HG03378 (cell line): ENCODE results near the gene DHH.

Experiments used
- ATAC-seq: cut with Tn5 transposase; IDR thresholded peaks from one replicate; pipeline ENCODE4 v1.9.1; 2021; ENCODE audit warnings: mild to moderate bottlenecking, moderate library complexity; ENCODE audit not compliant: unreplicated experiment

The DHH gene

DNA sequence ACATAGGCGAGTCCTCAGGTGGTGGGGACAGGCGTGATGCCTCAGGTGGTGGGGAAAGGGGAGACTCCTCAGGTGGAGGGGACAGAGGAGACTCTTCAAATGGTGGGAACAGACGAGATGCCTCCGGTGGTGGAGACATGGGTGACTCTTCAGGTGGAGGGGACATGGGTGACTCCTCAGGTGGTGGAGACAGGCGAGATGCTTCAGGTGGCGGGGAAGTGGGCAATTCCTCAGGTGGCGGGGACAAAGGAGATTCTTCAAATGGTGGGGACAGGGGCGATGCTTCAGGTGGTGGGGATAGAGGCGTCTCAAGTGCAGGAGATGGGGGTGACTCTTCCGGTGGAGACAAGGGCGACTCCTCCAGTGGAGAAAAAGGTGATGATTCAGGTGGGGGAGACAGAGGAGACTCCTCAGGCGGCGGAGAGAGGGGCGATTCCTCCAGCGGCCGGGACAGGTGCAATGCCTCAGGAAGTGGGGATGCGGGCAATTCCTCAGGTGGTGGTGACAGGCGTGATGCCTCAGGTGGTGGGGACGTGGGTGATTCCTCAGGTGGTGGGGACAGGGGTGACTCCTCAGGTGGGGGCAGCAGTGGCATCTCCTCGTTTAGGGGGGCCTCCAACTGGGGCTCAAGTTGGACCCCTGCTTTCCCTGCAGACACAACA is 42.7 kb downstream of the DHH start:
- ATAC-seq = no peak

DNA sequence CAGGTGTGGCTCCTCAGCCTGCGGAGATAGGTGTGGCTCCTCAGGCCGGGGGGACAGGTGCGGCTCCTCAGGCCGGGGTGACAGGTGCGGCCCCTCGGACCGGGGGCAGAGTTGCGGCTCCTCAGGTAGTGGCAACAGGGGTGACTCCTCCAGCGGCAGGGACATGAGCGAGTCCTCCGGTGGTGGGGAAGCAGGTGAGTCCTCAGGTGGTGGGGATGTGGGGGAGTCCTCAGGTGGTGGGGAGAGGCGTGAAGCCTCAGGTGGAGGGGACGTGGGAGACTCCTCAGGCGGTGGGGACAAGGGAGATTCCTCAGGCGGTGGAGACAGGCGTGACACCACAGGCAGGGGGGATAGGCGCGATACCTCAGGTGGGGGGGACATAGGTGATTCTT is 43.2 kb downstream of the DHH start:
- no peak for ATAC-seq

DNA sequence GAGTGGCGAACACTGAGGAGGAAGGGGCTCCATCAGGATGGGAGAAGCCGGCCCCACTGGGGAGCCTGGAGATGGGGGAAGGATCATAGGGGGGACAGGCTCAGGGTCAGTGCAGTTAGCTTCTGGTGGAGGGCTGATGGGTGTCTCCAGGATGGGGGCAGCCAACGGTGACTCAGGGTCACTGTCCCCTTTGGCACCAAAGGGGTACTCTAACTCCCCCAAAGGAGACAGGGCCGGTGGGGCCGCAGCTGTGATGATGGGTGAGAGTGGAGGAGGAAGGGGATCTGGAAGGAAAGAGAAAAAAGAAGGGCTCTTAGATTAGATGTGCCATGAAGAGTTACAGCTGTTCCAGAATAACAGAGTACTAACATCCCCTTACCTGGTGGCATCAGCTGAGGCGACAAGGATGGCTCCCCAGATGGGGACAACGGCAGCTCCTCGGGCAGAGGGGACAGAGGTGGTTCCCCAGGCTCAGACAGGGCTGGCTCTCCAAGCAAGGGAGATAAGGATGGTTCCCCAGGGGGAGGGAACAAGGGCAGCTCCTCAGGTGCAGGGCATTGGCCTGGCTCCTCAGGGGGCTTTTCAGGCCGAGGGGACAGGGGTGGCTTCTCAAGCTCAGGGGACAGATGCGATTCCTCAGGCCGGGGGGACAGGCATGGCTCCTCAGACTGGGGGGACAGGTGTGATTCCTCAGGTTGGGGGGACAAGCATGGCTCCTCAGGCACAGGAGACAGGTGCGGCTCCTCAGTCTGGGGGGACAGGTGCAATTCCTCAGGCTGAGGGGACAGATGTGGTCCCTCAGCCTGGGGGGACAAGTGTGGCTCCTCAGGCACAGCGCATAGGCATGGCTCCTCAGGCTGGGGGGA is 43.9 kb downstream of the DHH start:
- no peak for ATAC-seq

DNA sequence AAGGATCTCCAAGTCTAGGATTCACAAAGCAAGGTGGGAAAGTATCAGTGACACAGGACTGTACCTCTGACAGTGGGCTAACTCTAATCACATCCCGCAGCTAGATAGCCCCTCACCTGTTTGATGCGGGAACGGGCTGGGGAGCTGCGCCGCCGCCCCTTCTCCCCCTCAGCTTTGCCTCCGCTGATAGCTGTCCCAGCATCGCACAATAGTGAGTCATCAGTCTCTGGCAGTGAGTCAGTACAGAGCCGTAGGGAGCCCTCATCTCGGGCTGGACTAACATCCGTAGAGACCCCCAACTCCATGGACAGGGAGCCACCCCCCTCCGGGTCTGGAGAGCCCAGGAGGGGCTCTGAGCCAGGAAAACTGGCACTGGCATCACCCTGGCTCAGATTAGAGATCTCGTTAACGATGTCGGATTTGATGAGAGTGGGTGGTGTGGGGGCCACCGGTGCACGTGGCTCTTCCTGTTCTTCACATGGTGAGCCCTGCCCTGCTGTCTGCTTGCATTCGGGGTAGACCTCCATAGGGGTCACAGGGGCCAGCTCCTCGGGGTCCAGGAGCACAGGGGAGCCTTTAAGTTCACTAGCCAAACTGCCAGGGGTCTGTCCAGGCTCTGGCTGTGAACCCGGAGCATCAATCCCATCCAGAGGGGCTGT is 44.9 kb downstream of the DHH start:
- no peak for ATAC-seq

DNA sequence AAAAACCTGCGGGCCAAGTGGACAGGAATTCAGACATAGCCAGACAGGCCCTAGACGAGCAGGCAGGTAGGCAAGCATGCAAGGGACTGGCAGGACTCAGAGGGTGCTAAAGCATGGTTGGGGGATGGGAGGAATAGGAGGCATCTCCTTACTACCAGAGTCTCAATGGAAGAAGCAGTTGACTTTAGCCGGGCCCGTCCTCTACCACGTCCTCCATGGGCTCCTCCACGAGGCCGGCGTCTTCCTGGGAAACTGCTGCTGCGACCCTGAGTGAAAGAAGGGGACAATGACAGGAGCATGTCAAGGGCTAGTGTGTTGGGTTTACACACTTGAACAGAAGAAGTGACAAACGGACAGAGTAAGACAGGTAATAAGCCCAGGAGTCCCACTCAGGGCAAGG is 45.6 kb downstream of the DHH start:
- ATAC-seq = no peak

DNA sequence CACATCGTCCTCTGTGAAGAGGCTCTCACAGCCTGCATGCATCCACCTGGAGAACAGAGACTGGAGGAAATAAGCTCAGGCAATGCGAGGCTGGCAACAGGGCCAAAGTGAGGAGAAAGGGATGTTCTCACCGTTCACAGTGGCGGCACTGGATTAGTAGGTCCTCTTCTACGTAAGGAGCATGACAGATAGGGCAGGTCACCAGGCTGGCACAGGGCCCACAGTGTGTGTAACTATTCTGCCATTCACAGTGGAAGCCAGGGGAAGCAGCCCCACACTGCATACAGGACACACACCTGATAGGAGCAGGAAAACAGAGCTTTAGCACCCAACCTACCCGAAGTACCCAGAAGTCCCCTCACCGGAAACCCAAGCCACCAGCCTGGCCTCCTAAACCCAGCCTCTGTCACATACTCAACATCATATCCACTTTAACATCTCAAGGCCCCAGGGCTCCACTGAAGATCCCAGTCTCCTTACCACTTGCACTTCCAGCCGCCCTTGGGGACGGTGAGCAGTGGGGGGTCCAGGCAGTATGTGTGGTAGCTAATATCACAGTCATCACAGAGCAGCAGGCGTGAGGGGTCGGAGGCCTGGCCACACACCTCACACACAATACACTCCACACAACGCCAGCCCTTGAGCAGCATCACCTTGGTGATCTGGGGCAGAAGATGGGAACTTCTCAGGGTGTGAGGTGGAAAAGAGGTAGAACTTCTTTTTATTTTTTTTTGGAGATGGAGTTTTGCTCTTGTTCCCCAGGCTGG is 48.3 kb downstream of the DHH start:
- ATAC-seq = no peak

DNA sequence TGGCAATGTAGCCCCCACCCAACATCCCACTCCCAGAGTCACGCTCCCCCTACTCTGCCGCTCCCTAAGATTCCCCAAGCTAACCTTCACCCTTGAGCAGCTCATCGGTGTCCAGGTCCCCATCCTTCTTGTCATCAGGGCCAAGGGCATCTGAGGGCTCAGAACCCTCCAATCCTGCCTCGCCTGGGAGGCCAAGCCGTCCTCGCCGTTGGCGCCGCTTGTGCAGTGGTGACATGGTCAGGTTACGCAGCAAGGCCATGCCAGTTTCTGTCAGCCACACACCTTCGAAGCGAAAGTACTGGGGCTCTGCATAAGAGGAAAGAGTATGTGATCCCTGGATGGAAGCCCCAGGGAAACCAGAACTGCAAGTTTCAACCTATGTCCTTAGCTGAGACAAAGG is 49.9 kb downstream of the DHH start:
- no peak for ATAC-seq

DNA sequence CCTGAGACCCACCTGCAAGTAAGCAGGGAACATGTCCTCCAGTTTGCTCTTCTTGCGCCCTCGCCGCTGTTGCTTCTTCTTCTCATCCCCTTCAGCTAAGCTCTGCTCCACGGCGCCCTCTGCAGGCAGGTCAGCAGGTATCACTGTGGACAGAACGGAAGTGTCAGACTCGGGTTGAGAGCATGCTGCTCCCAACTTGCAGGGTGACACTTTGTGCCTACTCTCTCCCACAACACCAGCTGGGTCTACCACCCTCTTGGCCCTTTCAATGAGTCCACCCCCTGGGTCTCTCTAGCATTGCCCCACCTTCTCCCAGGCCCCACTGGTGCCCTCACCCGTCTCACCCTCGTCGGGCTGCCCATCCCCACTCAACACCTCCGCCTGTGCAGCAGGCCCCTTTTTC is 50.7 kb downstream of the DHH start:
- no peak for ATAC-seq

DNA sequence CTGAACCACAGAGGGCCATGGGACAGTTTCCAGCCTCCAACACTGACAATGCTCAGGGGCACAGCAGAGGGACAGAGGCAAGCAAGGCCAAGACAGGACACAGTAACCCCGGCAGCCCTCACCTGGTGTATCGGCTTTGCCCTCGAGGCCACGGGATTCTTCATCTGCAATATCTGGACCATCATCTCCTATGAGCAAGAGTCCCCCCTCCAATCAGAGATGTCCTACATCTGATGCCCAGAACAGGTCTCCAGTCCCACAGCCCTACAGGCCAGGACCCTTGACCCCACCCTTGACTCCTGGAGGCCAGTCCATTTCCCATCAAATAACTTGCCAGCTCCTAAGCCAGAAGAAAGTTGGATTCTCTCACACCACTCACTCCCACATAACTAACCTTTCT is 51.4 kb downstream of the DHH start:
- ATAC-seq = no peak

DNA sequence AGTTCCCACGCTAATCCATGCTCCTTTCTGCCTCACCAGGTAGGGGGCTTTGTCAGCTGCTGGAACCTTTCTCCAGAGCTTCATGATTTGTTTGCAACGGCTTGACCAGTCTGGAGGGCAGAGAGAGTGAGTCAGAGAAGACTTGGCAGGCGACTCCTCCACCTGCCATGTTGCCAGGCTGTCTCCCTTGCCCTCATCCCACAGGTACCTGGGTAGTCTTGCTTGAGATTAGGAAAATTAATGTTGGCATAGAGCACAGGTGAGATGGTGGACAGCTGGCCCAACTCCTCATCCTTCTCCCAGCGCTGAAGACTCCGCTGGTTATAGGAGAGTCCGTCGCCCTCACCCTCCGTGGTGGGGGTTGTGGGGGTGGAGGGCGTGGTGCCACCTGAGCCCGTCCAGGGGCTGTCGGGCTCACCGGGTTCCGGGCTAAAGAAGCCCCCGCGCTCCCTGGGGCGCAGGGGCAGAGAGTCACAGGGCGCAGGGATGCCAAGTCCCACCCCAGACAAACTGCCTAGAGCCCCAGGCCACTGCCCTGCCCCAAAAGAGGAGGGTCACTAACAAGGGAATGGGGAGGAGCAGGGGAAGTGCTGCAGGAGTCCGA is 52.6 kb downstream of the DHH start:
- no peak for ATAC-seq

DNA sequence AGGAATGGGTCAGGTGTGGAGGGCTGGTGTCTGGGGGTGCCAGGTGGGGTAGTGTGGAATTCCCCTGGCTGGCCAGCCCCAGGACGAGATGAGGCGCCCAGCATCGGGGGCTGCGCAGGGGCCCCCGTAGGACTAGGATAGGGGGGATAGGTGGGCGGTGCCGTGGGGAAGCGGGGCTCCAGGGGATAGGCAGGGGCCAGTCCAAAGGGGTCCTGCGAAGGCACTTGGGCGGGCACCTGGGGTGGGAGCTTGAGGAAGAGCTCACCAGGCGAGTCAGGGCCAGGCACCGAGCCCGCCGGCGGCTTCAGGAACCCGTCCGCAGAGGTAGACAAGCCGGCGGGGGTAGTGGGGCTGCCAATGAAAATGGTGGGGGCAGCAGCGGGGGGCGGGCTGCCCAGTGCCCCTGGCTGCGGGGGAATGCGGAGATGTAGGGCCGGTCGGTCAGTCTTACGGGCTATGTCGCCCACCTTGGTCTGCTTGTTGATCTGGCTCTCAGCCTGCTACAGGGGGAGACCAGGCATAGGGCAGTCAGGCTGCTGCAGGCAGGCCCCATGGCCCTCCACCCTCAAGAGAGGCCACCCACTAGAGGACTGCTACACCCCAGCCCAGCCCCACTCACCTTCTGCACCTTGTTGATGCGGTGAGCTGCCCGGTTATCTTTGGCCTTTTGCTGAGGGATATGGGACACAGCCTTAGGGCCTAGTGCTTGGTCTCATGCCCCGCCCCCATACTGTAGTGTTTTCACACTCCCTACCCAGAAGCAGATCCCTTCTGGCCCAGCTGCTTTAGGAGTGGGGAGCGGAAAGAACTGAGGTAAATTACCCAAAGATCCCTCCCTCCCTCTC is 53.3 kb downstream of the DHH start:
- ATAC-seq = no peak

DNA sequence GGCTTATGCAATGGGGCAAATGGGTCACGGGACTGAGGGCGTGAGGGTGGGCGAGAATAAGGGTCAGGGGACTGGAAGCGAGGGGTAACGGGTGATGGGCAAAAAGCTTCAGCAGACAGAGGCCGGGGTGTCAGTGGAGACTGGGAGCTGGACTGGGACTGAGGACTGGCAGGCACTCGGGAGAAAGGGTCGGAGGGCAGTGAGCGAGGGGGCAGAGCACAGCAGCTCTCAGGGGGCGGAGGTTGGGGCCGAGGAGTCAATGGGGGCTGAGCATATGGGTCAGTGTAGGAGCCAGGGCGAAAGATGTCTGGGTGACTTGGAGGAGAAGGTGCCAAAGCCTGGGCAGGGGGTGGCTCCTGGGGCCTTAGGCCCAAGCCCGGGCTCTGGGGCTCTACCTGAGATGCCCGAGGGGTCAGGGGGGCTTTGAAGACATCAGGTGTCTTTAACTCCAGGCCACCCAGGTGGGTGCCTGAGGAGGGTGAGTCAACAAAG is 54.2 kb downstream of the DHH start:
- no peak for ATAC-seq

DNA sequence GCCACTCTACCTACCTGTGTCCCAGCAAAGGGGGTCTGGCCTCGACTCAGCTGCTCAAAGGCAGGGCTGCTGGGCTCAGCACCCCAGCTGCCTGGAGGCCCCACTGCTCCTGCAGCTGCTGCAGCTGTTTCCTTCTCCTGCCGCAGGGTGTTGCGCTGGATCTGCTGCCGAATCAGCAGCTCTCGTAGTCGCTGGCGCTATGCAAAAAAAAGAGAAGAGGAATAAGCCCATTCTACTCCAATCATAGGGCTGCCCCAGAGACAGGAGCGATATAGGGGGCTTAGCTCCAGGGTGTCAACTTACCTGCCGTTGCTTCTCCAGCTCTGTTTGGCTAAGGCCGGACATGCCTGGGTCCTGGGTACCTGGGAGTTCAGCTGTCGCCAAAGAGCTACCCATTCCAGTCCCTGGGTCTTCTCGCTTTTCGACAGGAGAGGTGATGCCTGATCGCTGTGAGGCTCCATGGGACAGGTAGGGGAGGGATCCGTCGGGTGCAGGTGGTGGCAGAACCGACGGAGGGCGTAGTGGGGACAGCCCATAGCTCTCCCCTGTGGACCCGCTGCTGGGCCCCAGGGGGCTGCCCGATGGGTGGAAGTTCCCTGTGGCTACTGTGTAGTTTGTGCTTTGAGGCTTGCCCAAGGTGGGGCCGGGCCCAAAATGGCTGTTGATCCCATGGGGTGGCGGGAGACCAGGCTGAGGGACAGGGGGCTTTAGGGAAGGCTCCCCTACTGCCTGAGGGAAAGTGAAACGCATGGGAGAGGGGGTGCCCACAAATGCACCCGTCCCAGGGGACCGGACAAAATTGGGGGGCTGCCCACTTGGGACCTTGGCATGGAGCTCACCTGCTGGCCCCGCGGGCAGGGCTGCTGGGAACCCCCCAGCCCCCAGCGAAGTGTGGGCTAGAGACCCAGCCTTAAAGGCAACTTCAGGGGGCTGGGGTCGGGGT is 54.9 kb downstream of the DHH start:
- ATAC-seq = no peak

DNA sequence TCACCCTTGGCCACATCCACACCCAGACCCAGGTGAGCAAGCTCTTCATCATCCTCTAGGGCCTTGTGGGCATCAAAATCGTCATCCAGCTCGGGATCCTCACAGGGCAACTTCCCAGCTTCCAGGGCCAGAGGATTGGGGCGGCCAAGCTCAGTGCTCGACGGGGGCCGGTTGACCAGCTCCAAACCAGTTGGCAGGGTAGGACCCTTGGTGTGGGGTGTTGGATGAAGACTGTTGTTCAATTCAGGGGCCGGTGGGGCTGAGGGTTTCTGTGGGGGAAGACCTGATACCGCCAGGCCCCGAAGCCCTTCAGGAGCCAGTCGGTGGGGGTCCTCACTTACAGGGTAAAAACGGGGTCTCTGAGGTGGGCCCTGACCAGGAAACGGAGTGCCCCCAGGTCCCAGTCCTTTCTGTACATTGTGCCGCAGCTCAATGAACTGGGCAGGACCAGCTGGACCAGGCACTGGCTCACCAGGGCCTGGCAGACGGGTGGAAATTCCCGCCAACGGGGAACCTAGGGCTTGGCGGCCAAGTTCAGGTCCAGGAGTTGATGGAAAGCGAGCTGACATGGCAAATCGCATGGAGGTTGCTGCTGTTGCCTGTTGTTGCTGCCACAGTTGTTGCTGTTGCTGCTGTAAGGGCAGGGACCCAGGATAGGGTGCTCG is 56.2 kb downstream of the DHH start:
- ATAC-seq = no peak

DNA sequence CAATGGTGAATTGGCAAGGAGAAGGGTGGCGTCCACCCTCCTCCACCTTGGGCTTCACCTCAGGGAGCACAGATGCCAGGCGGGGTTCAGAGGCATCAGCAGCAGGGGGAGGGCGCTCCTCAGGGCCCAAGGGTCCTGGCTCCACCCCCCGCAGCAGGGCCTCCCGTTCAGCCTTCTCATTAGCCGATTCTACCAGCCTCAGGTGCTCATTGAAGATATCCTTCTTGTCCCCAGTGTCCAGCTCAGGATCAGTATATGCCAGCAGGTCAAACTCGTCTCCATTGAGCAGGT is 56.7 kb downstream of the DHH start:
- no peak for ATAC-seq

DNA sequence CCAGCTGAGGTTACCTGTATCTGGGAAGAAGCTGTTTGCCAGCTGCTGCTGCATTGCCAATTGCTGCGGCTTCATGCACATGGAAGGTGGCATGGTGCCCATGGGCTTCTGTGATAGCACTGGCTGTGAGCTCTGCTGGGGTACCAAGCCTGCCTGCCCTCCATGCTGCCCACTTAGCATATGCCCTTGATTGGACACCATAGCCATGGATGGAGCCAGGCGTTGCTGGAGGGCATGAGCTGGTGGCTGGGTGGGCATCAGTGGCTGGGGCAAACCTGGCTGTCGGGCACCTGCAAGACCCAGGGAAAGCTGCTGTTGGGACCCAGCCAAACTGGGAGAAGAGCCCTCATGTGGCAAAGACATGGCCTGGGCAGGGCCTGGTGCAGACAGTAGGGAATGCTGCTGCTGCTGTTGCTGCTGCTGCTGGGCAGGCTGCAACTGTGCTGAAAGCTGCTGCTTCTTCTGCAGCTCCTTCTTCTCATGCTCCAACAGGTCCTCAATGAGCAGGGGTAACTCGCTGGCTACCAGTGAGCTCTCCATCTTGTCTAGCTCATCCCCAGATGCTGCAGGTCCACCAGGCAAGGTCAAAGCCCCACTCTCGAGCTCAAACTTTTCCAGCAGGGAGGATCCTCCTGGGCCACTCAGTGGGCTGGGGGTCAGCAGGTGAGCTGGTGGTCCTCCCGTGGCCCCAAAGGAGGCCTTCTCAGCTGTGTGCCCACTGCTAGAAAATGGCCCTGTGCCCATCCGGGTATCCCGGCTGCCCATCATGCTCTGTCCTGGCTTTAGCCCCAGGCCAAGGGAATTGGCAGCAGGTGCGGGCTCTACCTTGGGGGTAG is 57.3 kb downstream of the DHH start:
- ATAC-seq = no peak
